ENCODE results near the gene ARFGAP3.
"Not testable (repeated sequence)": the region's sequence is repeated elsewhere in the genome, so short reads cannot be mapped to it uniquely, and the experiment has no call there.

The ARFGAP3 gene

GRCh38 chr22:42768385-42769035 lies 88.6 kb downstream of the ARFGAP3 start:
- ATAC-seq (no peak), DNase-seq (no peak)

GRCh38 chr22:42766860-42767259 lies 90.2 kb downstream of the ARFGAP3 start:
- no peak for ATAC-seq
- no peak for DNase-seq

GRCh38 chr22:42764895-42765363 lies 92.1 kb downstream of the ARFGAP3 start:
- DNase-seq (no peak), ATAC-seq (no peak)

GRCh38 chr22:42763965-42764480 lies 93.0 kb downstream of the ARFGAP3 start:
- DNase-seq (no peak), ATAC-seq (no peak)

GRCh38 chr22:42760806-42761565 lies 96.1 kb downstream of the ARFGAP3 start:
- no peak for ATAC-seq
- DNase-seq: no peak

GRCh38 chr22:42758931-42759629 lies 98.0 kb downstream of the ARFGAP3 start:
- DNase-seq (no peak), ATAC-seq (no peak)

GRCh38 chr22:42755553-42755952 lies 101.5 kb downstream of the ARFGAP3 start:
- ATAC-seq, DNase-seq: not testable (repeated sequence)

GRCh38 chr22:42755121-42755520 lies 102.0 kb downstream of the ARFGAP3 start:
- DNase-seq, ATAC-seq: not testable (repeated sequence)

GRCh38 chr22:42754658-42755057 lies 102.4 kb downstream of the ARFGAP3 start:
- DNase-seq: no peak
- ATAC-seq: no peak

GRCh38 chr22:42752912-42753311 lies 104.2 kb downstream of the ARFGAP3 start:
- DNase-seq (no peak), ATAC-seq (no peak)

GRCh38 chr22:42752230-42752746 lies 104.8 kb downstream of the ARFGAP3 start:
- ATAC-seq: no peak
- no peak for DNase-seq

- not testable (repeated sequence) for DNase-seq, ATAC-seq
Measured at GRCh38 chr22:42750421-42750820, 106.7 kb downstream of the ARFGAP3 start.

GRCh38 chr22:42747701-42748513 lies 109.2 kb downstream of the ARFGAP3 start:
- no peak for DNase-seq

More at GRCh38 chr22:42747701-42748513, 109.2 kb downstream of the ARFGAP3 start:
- ATAC-seq: no peak
